HepG2 (cell line): ENCODE results near the gene CENATAC. TPM values are rescaled to one million over a fixed set of nuclear protein-coding genes. Genes with fewer than 3 reads are reported as not detected.

Experiments
- AHR ChIP-seq: IDR thresholded peaks from 2 replicates; pipeline ENCODE4 v1.6.1; 2018; ENCODE audit warnings: missing genetic modification reagents, missing compliant biosample characterization
- CHCHD3 ChIP-seq: sonication (generic); formaldehyde crosslinking; IDR thresholded peaks from 2 replicates; pipeline ENCODE4 v1.8.0; 2022; ENCODE audit warnings: mild to moderate bottlenecking, missing genetic modification reagents, moderate library complexity
- FOXP4 ChIP-seq: sonication (generic); formaldehyde crosslinking; IDR thresholded peaks from 2 replicates; pipeline ENCODE4 v1.4.0; 2020; ENCODE audit warnings: missing genetic modification reagents
- HOXA3 ChIP-seq: sonication (generic); formaldehyde crosslinking; IDR thresholded peaks from 2 replicates; pipeline ENCODE4 v1.5.0; 2020; ENCODE audit warnings: missing genetic modification reagents
- KDM5B ChIP-seq: sonication (generic); formaldehyde crosslinking; IDR thresholded peaks from 2 replicates; pipeline ENCODE4 v1.4.0; 2020; ENCODE audit warnings: missing genetic modification reagents, mild to moderate bottlenecking, borderline replicate concordance
- KLF6 ChIP-seq: IDR thresholded peaks from 2 replicates; pipeline ENCODE4 v1.8.0; 2016; ENCODE audit warnings: missing biosample characterization, missing genetic modification reagents
- KMT2B ChIP-seq: IDR thresholded peaks from 2 replicates; pipeline ENCODE4 v1.6.1; 2016; ENCODE audit warnings: missing genetic modification reagents, missing compliant biosample characterization
- PHF5A ChIP-seq: IDR thresholded peaks from one replicate; pipeline ENCODE4 v1.6.1; 2018; ENCODE audit warnings: low read depth, missing genetic modification reagents; ENCODE audit not compliant: unreplicated experiment
- RELA ChIP-seq: sonication (generic); formaldehyde crosslinking; IDR thresholded peaks from 2 replicates; pipeline ENCODE4 v1.4.0; 2020; ENCODE audit warnings: missing genetic modification reagents
- SP140L ChIP-seq: sonication (generic); formaldehyde crosslinking; IDR thresholded peaks from 2 replicates; pipeline ENCODE4 v1.4.0; 2020; ENCODE audit warnings: missing genetic modification reagents, borderline replicate concordance
- ZNF232 ChIP-seq: sonication (generic); formaldehyde crosslinking; IDR thresholded peaks from 2 replicates; pipeline ENCODE4 v1.4.0; 2020; ENCODE audit warnings: missing genetic modification reagents, borderline replicate concordance
- ZNF296 ChIP-seq: sonication (generic); formaldehyde crosslinking; conservative IDR thresholded peaks from 2 replicates; pipeline ENCODE4 v1.5.0; 2020; ENCODE audit warnings: mild to moderate bottlenecking, missing genetic modification reagents
- ZNF558 ChIP-seq: sonication (generic); formaldehyde crosslinking; IDR thresholded peaks from 2 replicates; pipeline ENCODE4 v1.9.0; 2022; ENCODE audit warnings: mild to moderate bottlenecking, missing genetic modification reagents, borderline replicate concordance
- ZNF574 ChIP-seq: sonication (generic); formaldehyde crosslinking; IDR thresholded peaks from 2 replicates; pipeline ENCODE4 v1.4.0; 2020; ENCODE audit warnings: missing genetic modification reagents
- ZNF781 ChIP-seq: sonication (generic); formaldehyde crosslinking; IDR thresholded peaks from 2 replicates; pipeline ENCODE4 v1.5.1; 2020; ENCODE audit warnings: borderline replicate concordance, mild to moderate bottlenecking, missing genetic modification reagents; ENCODE audit errors: not compliant biosample characterization
- ZSCAN21 ChIP-seq: sonication (generic); formaldehyde crosslinking; IDR thresholded peaks from 2 replicates; pipeline ENCODE4 v1.8.0; 2022; ENCODE audit warnings: mild to moderate bottlenecking, missing genetic modification reagents, moderate library complexity, borderline replicate concordance
- polyA plus RNA-seq, 8 experiments: library from polyadenylated mRNA; depleted of rRNA in 3 of 8; stranded (reverse) in 7 of 8; unstranded in 1 of 8; fragments of >200 nt; fragmentation: Illumina TruSeq in 4 of 8; extraction: Trizol in 4 of 8; gene quantifications; 2 replicates each; pipeline versions ENCODE4 v1.2.1 to v1.2.3, GENCODE V29; 2011 to 2016; ENCODE audit warnings: low read depth in 4 of 8, missing spikeins in 1 of 8, mixed read lengths in 1 of 8; ENCODE audit not compliant: insufficient read depth in 1 of 8
- total RNA-seq, 5 experiments: library from RNA; depleted of rRNA; stranded (reverse); fragments of >200 nt; fragmentation: Illumina TruSeq; extraction: Trizol; gene quantifications; 2 replicates each; pipeline ENCODE4 v1.2.3, GENCODE V29; 2016; ENCODE audit warnings: low read depth in 1 of 5
- TF ChIP-seq, protein P1 (sequence below): sonication (generic); formaldehyde crosslinking; IDR thresholded peaks from 2 replicates; pipeline ENCODE4 v1.4.0; 2020; ENCODE audit warnings: missing genetic modification reagents
- TF ChIP-seq, protein P2 (sequence below): sonication (generic); formaldehyde crosslinking; IDR thresholded peaks from 2 replicates; pipeline ENCODE4 v1.5.1; 2020; ENCODE audit warnings: mild to moderate bottlenecking, missing genetic modification reagents, borderline replicate concordance

CENATAC gene
- total and polyA plus RNA-seq, 2 of the 13 experiments (the other 11 are each of a cell fraction or from before 2014, with no cell fraction given), result 21.7 to 25.0 TPM

DNA sequence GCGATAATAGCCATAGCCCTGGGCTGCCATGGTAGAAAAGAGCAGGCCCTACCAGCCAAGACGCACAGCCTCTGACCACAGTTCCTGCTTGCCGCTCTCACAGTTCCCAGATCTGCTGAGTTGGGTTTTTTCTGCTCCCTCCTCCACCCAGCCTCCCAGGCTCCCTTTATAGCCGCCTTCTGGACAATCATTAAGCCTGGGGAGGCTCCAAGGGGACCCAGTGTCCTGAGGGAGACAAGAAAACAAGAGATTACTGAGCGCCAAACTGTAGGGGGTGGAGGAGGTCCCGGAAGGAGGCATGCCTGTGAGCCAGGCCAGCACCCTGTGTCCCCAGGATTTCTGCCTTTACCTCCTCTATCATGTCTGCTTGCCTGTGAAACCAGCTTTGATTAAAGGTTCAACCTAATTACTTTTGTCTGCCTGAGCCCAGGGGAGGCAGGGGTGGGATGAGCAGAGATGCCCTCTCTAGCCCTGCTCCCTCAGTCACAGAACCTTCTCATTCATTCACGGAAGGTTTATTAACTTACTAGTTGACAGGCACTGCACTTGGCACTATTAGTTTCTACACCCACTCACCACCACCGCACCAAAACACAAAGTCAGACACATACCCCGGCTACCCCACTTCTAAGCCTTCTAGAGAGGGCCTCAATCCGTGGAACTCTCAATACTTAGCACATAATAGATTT, 31.5 kb downstream of the CENATAC start (continued):
- TF ChIP-seq, protein P1, sequence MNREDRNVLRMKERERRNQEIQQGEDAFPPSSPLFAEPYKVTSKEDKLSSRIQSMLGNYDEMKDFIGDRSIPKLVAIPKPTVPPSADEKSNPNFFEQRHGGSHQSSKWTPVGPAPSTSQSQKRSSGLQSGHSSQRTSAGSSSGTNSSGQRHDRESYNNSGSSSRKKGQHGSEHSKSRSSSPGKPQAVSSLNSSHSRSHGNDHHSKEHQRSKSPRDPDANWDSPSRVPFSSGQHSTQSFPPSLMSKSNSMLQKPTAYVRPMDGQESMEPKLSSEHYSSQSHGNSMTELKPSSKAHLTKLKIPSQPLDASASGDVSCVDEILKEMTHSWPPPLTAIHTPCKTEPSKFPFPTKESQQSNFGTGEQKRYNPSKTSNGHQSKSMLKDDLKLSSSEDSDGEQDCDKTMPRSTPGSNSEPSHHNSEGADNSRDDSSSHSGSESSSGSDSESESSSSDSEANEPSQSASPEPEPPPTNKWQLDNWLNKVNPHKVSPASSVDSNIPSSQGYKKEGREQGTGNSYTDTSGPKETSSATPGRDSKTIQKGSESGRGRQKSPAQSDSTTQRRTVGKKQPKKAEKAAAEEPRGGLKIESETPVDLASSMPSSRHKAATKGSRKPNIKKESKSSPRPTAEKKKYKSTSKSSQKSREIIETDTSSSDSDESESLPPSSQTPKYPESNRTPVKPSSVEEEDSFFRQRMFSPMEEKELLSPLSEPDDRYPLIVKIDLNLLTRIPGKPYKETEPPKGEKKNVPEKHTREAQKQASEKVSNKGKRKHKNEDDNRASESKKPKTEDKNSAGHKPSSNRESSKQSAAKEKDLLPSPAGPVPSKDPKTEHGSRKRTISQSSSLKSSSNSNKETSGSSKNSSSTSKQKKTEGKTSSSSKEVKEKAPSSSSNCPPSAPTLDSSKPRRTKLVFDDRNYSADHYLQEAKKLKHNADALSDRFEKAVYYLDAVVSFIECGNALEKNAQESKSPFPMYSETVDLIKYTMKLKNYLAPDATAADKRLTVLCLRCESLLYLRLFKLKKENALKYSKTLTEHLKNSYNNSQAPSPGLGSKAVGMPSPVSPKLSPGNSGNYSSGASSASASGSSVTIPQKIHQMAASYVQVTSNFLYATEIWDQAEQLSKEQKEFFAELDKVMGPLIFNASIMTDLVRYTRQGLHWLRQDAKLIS (CRISPR knock-in tag), result no peak
- no peak for TF ChIP-seq PHF5A
- TF ChIP-seq ZNF558, result no peak
- TF ChIP-seq ZNF296, result no peak
- TF ChIP-seq HOXA3 (CRISPR knock-in tag), result no peak
- no peak for TF ChIP-seq AHR
- no peak for TF ChIP-seq KMT2B (CRISPR knock-in tag)
- TF ChIP-seq SP140L (CRISPR knock-in tag), result 0 out of 2 replicates have a peak, but pooled peaks have one; percentile 10
- no peak for TF ChIP-seq CHCHD3 (CRISPR knock-in tag)
- no peak for TF ChIP-seq ZNF574
- TF ChIP-seq, protein P2, sequence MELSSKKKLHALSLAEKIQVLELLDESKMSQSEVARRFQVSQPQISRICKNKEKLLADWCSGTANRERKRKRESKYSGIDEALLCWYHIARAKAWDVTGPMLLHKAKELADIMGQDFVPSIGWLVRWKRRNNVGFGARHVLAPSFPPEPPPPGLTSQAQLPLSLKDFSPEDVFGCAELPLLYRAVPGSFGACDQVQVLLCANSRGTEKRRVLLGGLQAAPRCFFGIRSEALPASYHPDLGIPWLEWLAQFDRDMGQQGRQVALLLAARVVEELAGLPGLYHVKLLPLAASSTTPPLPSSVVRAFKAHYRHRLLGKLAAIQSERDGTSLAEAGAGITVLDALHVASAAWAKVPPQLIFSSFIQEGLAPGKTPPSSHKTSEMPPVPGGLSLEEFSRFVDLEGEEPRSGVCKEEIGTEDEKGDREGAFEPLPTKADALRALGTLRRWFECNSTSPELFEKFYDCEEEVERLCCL (CRISPR knock-in tag), result no peak
- no peak for TF ChIP-seq ZSCAN21
- TF ChIP-seq RELA (CRISPR knock-in tag), result no peak
- 0 out of 2 replicates have a peak, but pooled peaks have one; percentile 36 for TF ChIP-seq KLF6
- TF ChIP-seq FOXP4, result peak; percentile 64
- TF ChIP-seq KDM5B (CRISPR knock-in tag), result no peak
- no peak for TF ChIP-seq ZNF232
- no peak for TF ChIP-seq ZNF781 (CRISPR knock-in tag)
